Heart left ventricle (tissue), 13 donors: ENCODE results near the gene FAM149A.

Experiments
- POLR2A ChIP-seq, 2 donors: fragments of 450-650 bp; IDR thresholded peaks; one replicate each; pipeline ENCODE4 v1.6.1; 2017; ENCODE audit warnings: antibody characterized with exemption in 2 of 2, mild to moderate bottlenecking in 2 of 2, moderate library complexity in 2 of 2
- TF ChIP-seq, protein P1 (sequence below), 12 donors: fragments of 200-600 bp; sonication (generic) in 4 of 12; IDR thresholded peaks; one replicate each; pipeline versions ENCODE4 v1.5.0 to v1.8.0; 2018 to 2022; ENCODE audit warnings: antibody characterized with exemption in 12 of 12, mild to moderate bottlenecking in 5 of 12
- donor health status: ischemic (EF 13 %, LVEDD 7.1; RV severe dilation, severe dysfunction).
- donor health status: DM: no; HTN: yes; CAD: no.
- donor health status: DM: no; HTN: no; CAD: no.
- donor health status: ischemic (EF 25% LVEDD 6.9; RV normal size, moderate dysfunction).
- donor health status: ischemic (EF 25% LVEDD 5.7; RV mildly dilated, moderate dysfunction).
- donor health status: ischemic (EF 35%, LVEDD 5.7; RV mildly dilated, moderate dysfunction).
- donor health status: nonischemic (EF 11% LVEDD 7.7; RV severe dilation, severe dysfunction).
- donor health status: DM: yes; HTN: yes; CAD: no.
- donor health status: PGD.
- donor health status: ischemic (EF 29% LVEDD 5.4; RV normal size, mild dysfunction).
- donor health status: nonischemic (EF 23%, LVEDD 6.1; RV moderate dilation, normal function).

DNA sequence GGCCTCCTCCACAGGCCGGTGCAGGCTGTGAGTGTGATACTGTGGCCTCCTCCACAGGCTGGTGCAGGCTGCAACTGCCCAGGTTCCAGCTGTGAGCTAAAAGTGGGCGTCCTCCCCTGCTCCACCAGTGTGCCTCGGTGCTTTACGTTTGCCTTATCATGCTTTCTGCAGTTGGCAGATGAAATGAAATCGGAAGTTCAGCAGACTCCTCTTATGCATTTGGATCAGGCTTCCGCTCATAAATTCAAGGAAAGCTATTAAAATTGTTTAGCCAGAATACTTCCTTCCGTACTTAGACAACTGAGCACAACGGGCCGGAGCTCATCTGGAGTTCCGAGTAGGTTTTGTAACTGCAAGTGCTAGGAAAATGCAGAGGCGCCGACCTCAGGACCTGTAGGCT lies 98.9 kb downstream of the FAM149A start:
- TF ChIP-seq, protein P1, sequence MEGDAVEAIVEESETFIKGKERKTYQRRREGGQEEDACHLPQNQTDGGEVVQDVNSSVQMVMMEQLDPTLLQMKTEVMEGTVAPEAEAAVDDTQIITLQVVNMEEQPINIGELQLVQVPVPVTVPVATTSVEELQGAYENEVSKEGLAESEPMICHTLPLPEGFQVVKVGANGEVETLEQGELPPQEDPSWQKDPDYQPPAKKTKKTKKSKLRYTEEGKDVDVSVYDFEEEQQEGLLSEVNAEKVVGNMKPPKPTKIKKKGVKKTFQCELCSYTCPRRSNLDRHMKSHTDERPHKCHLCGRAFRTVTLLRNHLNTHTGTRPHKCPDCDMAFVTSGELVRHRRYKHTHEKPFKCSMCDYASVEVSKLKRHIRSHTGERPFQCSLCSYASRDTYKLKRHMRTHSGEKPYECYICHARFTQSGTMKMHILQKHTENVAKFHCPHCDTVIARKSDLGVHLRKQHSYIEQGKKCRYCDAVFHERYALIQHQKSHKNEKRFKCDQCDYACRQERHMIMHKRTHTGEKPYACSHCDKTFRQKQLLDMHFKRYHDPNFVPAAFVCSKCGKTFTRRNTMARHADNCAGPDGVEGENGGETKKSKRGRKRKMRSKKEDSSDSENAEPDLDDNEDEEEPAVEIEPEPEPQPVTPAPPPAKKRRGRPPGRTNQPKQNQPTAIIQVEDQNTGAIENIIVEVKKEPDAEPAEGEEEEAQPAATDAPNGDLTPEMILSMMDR (IDR thresholded peaks at IDR 0.05), result no peak
- TF ChIP-seq POLR2A (IDR thresholded peaks at IDR 0.05), result no peak
